GM12873 (cell line): ENCODE data around the gene HNF1B.

Experiments used
- TF ChIP-seq, protein P1 (sequence below): IDR thresholded peaks from 2 replicates; pipeline ENCODE4 v1.5.1; 2012; ENCODE audit warnings: low read depth, mild to moderate bottlenecking, moderate library complexity, low read length, control low read depth; ENCODE audit not compliant: insufficient read depth; ENCODE audit errors: missing control alignments

Gene HNF1B

DNA sequence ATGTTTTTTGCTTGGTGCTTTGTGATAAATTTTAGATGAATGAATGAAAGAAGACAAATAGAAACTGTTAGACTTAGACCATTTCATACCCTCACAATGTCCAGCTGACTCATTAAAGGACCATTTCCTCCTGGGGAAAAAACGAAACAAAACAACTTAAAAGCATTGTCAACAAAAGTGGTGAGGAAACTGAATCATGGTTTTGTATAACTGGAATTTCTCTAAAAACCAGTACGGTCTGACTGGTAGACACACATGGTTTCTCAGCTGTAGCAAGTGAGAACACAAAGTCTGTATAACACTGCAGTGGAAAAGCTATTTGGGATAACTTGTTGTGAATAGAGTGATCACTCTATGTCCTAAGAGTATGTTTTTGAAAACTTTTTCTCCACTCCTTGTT is 96.3 kb downstream of the HNF1B start:
- TF ChIP-seq, protein P1, sequence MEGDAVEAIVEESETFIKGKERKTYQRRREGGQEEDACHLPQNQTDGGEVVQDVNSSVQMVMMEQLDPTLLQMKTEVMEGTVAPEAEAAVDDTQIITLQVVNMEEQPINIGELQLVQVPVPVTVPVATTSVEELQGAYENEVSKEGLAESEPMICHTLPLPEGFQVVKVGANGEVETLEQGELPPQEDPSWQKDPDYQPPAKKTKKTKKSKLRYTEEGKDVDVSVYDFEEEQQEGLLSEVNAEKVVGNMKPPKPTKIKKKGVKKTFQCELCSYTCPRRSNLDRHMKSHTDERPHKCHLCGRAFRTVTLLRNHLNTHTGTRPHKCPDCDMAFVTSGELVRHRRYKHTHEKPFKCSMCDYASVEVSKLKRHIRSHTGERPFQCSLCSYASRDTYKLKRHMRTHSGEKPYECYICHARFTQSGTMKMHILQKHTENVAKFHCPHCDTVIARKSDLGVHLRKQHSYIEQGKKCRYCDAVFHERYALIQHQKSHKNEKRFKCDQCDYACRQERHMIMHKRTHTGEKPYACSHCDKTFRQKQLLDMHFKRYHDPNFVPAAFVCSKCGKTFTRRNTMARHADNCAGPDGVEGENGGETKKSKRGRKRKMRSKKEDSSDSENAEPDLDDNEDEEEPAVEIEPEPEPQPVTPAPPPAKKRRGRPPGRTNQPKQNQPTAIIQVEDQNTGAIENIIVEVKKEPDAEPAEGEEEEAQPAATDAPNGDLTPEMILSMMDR: no peak

- TF ChIP-seq, protein P1: no peak
These were observed 97.0 kb downstream of the HNF1B start for GRCh38 chr17:37647856-37648255.

DNA sequence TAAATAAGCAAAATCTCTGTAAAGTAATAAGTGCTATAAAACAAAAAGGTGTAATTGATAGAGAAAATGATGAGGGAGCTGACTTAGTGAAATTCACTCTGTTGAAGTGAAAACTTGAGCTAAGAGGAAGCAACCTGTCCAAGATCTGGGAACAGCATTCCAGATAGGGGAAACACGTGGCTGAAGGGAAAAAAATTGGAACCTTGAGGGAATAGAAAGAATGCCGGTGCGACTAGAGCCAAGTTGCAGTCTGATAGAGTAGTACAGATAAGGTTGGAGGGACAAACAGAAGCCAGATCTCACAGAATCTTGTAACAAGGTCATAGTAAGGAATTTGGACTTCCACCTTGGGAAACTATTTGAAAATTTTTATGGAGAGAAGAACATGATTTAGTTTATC is 101.0 kb downstream of the HNF1B start:
- TF ChIP-seq, protein P1: no peak

- TF ChIP-seq, protein P1: no peak
These were observed 101.6 kb downstream of the HNF1B start, which contains the start of gene DDX52 for GRCh38 chr17:37643118-37643766. Gene DDX52, minus strand, starts transcription at chr17:37643446. Its CDS starts 26 bp downstream, at chr17:37643420.

DNA sequence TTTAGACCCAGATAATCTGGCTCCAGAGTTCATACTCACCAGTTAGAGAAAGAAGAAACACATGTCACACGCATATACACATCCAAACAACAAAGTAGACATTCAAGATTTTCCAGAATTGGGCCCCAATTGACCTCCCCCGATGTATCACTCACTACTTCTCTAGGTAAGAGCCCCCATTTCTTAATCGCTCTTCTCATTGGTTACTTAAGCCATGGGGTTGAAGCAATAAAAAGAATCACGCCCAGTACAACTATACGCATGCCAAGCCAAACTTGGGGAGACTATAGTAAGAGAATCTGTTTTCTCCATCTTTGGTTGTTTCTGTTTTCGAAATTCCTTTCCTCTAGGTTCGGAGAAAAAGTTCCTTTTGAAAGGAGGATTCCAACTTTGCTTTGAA is 102.2 kb downstream of the HNF1B start:
- TF ChIP-seq, protein P1: no peak

- TF ChIP-seq, protein P1: no peak
These were observed 104.8 kb downstream of the HNF1B start for GRCh38 chr17:37640015-37640414.

GRCh38 chr17:37637956-37638355 is 106.9 kb downstream of the HNF1B start:
- TF ChIP-seq, protein P1: no peak
